ENCODE measurements around the gene FOXN3. TPM values are rescaled to one million over a fixed set of nuclear protein-coding genes. Genes with fewer than 3 reads are reported as not detected.

Gene FOXN3
- polyA plus RNA-seq, 3 donors = 38.7 to 57.4 (median 42.0) TPM

GRCh38 chr14:89244720-89245119, 172.3 kb downstream of the FOXN3 start:
- Histone ChIP-seq H3K4me3 (replicated peaks in 1 of 3; ENCODE audit: low read depth in 2 of 3, low read length in 3 of 3) (no peak overlapping the region), H3K4me1 (ENCODE audit: control insufficient read depth in 1 of 2, insufficient read depth in 2 of 2, low read length in 2 of 2) (no peaks in the 10 kb centered on the region), H3K27me3 (ENCODE audit: control insufficient read depth in 2 of 2, insufficient read depth in 2 of 2, low read length in 2 of 2) (no peaks in the 10 kb centered on the region), H3K79me2 (ENCODE audit: insufficient read depth, low read length) (peaks cover 48% of the 10 kb centered on the region), H3K27ac (ENCODE audit: low read depth in 1 of 2, low read length in 2 of 2) (no peak overlapping the region), H3K9ac (ENCODE audit: insufficient read depth, low read length, poor library complexity, severe bottlenecking) (no peak overlapping the region), H3K4me2 (replicated peaks; ENCODE audit: extremely low read depth, low read length, poor library complexity, severe bottlenecking) (no peak overlapping the region), H2AFZ (ENCODE audit: insufficient read depth, low read depth, low read length, poor library complexity, severe bottlenecking) (no peak overlapping the region), H4K20me1 (ENCODE audit: insufficient read depth, low read length) (peaks cover 99% of the 10 kb centered on the region), H3K36me3 (replicated peaks in 1 of 2; ENCODE audit: control insufficient read depth in 1 of 2, insufficient read depth in 2 of 2, low read length in 2 of 2) (peaks cover 6 to 35% of the 10 kb centered on the region in 2 donors), H3K9me3 (replicated peaks in 1 of 2; ENCODE audit: control insufficient read depth in 1 of 2, insufficient read depth in 1 of 2, low read length in 2 of 2) (no peaks in the 10 kb centered on the region)
- Mint-ChIP-seq H3K9me3 (no peaks in the 10 kb centered on the region), H3K27ac (no peak overlapping the region), H3K4me3 (no peak overlapping the region), H3K36me3 (peaks cover 30 to 37% of the 10 kb centered on the region in 2 donors), H3K27me3 (ENCODE audit: low read depth in 3 of 3) (peaks cover 0 to 3% (median 2%) of the 10 kb centered on the region in 3 donors), H3K4me1 (peaks cover 16% of the 10 kb centered on the region)
- DNase-seq = no peak
- 93% methylated on average over 2 of the region's 6 CpGs for WGBS (ENCODE audit: insufficient coverage)
- no peak for TF ChIP-seq CTCF (IDR thresholded peaks at IDR 0.05)
- intact Hi-C loops (cut with micrococcal nuclease) = no loop called here

GRCh38 chr14:89243741-89244140, 173.3 kb downstream of the FOXN3 start:
- H3K79me2 ChIP-seq (ENCODE audit: insufficient read depth, low read length) = peaks cover 46% of the 10 kb centered on the region
- Mint-ChIP-seq H3K27me3 (ENCODE audit: low read depth in 3 of 3) (peaks cover 0 to 3% (median 2%) of the 10 kb centered on the region in 3 donors), H3K9me3 (no peaks in the 10 kb centered on the region), H3K4me3 (no peak overlapping the region), H3K27ac (peak overlapping the region in 1 of 7 donors; percentile 33), H3K36me3 (peaks cover 23 to 34% of the 10 kb centered on the region in 2 donors), H3K4me1 (peaks cover 16% of the 10 kb centered on the region)
- no peak overlapping the region for H2AFZ ChIP-seq (ENCODE audit: insufficient read depth, low read depth, low read length, poor library complexity, severe bottlenecking)
- TF ChIP-seq CTCF (IDR thresholded peaks at IDR 0.05) = no peak
- H3K27ac ChIP-seq (ENCODE audit: low read depth in 1 of 2, low read length in 2 of 2) = no peak overlapping the region
- DNase-seq = no peak
- no peaks in the 10 kb centered on the region for H3K9me3 ChIP-seq (replicated peaks in 1 of 2; ENCODE audit: control insufficient read depth in 1 of 2, insufficient read depth in 1 of 2, low read length in 2 of 2)
- 100% methylated on average over 5 of the region's 6 CpGs for WGBS (ENCODE audit: insufficient coverage)
- peaks cover 3 to 35% of the 10 kb centered on the region in 2 donors for H3K36me3 ChIP-seq (replicated peaks in 1 of 2; ENCODE audit: control insufficient read depth in 1 of 2, insufficient read depth in 2 of 2, low read length in 2 of 2)
- H3K4me1 ChIP-seq (ENCODE audit: control insufficient read depth in 1 of 2, insufficient read depth in 2 of 2, low read length in 2 of 2) = no peaks in the 10 kb centered on the region
- intact Hi-C loops (cut with micrococcal nuclease) = no loop called here
- no peaks in the 10 kb centered on the region for H3K27me3 ChIP-seq (ENCODE audit: control insufficient read depth in 2 of 2, insufficient read depth in 2 of 2, low read length in 2 of 2)
- H4K20me1 ChIP-seq (ENCODE audit: insufficient read depth, low read length) = peaks cover 99% of the 10 kb centered on the region
- no peak overlapping the region for H3K4me3 ChIP-seq (replicated peaks in 1 of 3; ENCODE audit: low read depth in 2 of 3, low read length in 3 of 3)
- no peak overlapping the region for H3K9ac ChIP-seq (ENCODE audit: insufficient read depth, low read length, poor library complexity, severe bottlenecking)
- H3K4me2 ChIP-seq (replicated peaks; ENCODE audit: extremely low read depth, low read length, poor library complexity, severe bottlenecking) = no peak overlapping the region

Data from CD14-positive monocyte (primary cell).